OCI-LY7 (cell line): ENCODE measurements around the gene MRPS25. TPM values are rescaled to one million over a fixed set of nuclear protein-coding genes. Genes with fewer than 3 reads are reported as not detected.

Source experiments
- BruUV-seq: library from RNA; stranded (reverse); fragments of 400-500 nt; replicated peaks from 2 replicates; lab custom pipeline; 2021; lab: Mats Ljungman, UMichigan
- CTCF ChIA-PET: fragments of 300-600 bp; sonication (Branson Sonifier 250); formaldehyde crosslinking; loops from one replicate; lab custom pipeline; 2022; ENCODE audit warnings: antibody characterized with exemption; ENCODE audit not compliant: unreplicated experiment; lab: Charles Lee
- POLR2A ChIA-PET: fragments of 300-600 bp; sonication (Branson Sonifier 250); formaldehyde crosslinking; loops from one replicate; lab custom pipeline; 2022; ENCODE audit warnings: antibody characterized with exemption; lab: Charles Lee
- DNase-seq: peaks from one replicate; pipeline ENCODE4 v3.0.0-alpha.2; 2015; ENCODE audit warnings: low spot score
- H2AFZ ChIP-seq: fragments of 200-600 bp; sonication (generic), shearing (Covaris generic); 2 replicates; pipeline ENCODE4 v1.6.1; 2014; ENCODE audit warnings: mild to moderate bottlenecking, antibody characterized with exemption, low read length, moderate library complexity
- H3K27ac ChIP-seq: fragments of 200-600 bp; sonication (generic); 2 replicates; pipeline ENCODE4 v1.5.1; 2014; ENCODE audit warnings: mixed run types, low read depth, mild to moderate bottlenecking, moderate library complexity, low read length, inconsistent platforms; ENCODE audit not compliant: poor library complexity, severe bottlenecking
- H3K36me3 ChIP-seq: fragments of 200-600 bp; sonication (generic); 2 replicates; pipeline ENCODE4 v1.6.1; 2014; ENCODE audit warnings: mild to moderate bottlenecking, antibody characterized with exemption, low read length, moderate library complexity, mixed read lengths; ENCODE audit not compliant: insufficient read depth
- H3K4me1 ChIP-seq: fragments of 200-600 bp; sonication (generic); 2 replicates; pipeline ENCODE4 v1.5.1; 2014; ENCODE audit warnings: mild to moderate bottlenecking, low read length; ENCODE audit not compliant: insufficient read depth, poor library complexity, severe bottlenecking
- H3K4me2 ChIP-seq: fragments of 200-600 bp; sonication (generic); 2 replicates; pipeline ENCODE4 v1.6.1; 2014; ENCODE audit warnings: mild to moderate bottlenecking, low read length
- H3K4me3 ChIP-seq: fragments of 200-600 bp; sonication (generic); 2 replicates; pipeline ENCODE4 v1.5.1; 2014; ENCODE audit warnings: mild to moderate bottlenecking, low read depth, low read length; ENCODE audit not compliant: poor library complexity, severe bottlenecking
- H3K79me2 ChIP-seq: fragments of 200-600 bp; sonication (generic); 2 replicates; pipeline ENCODE4 v1.6.1; 2016; ENCODE audit warnings: low read depth, mild to moderate bottlenecking, low read length, moderate library complexity, mixed read lengths; ENCODE audit not compliant: insufficient read depth
- H3K9me2 ChIP-seq: fragments of 200-600 bp; sonication (generic); 2 replicates; pipeline ENCODE4 v1.6.1; 2016; ENCODE audit warnings: mild to moderate bottlenecking, low read length, mixed read lengths; ENCODE audit not compliant: insufficient read depth
- H3K9me3 ChIP-seq: fragments of 200-600 bp; sonication (generic); 2 replicates; pipeline ENCODE4 v1.6.1; 2014; ENCODE audit warnings: mild to moderate bottlenecking, mixed run types, low read length, mixed read lengths
- H4K20me1 ChIP-seq: fragments of 200-600 bp; sonication (generic); 2 replicates; pipeline ENCODE4 v1.6.1; 2014; ENCODE audit warnings: mild to moderate bottlenecking, antibody characterized with exemption, low read length, moderate library complexity, mixed read lengths; ENCODE audit not compliant: insufficient read depth
- CTCF ChIP-seq: fragments of 200-600 bp; sonication (generic); conservative IDR thresholded peaks from 2 replicates; pipeline ENCODE4 v1.5.1; 2014; ENCODE audit warnings: mild to moderate bottlenecking, antibody characterized with exemption, low read length, moderate library complexity, mixed read lengths
- EZH2phosphoT487 ChIP-seq: fragments of 200-600 bp; sonication (generic); IDR thresholded peaks from 2 replicates; pipeline ENCODE4 v1.6.1; 2018; ENCODE audit warnings: low read depth, borderline replicate concordance, mild to moderate bottlenecking, mixed run types, antibody characterized with exemption, low read length, moderate library complexity, mixed read lengths
- intact Hi-C: fragments of 100-400 bp; cut with micrococcal nuclease; formaldehyde crosslinking; loops from one replicate; pipeline ENCODE4 v1.10.0; 2022; ENCODE audit not compliant: unreplicated experiment
- total RNA-seq, 2 experiments: library from RNA; depleted of rRNA in 1 of 2; stranded (reverse); fragments of >200 nt in 1 of 2; shearing (Covaris generic) in 1 of 2; gene quantifications; 2 replicates each; pipeline ENCODE4 v1.2.3, GENCODE V29; 2014 to 2022

Gene MRPS25
- total RNA-seq, 2 experiments from 2014 or later: 53.6 to 129 TPM

- CTCF ChIA-PET: no interaction called here
- Histone ChIP-seq H4K20me1 (no peaks in the 10 kb centered on the region), H3K27ac (no peak overlapping the region), H3K4me2 (no peak overlapping the region), H3K4me1 (no peaks in the 10 kb centered on the region), H3K9me2 (no peaks in the 10 kb centered on the region), H3K4me3 (no peak overlapping the region), H3K9me3 (no peaks in the 10 kb centered on the region), H3K79me2 (no peaks in the 10 kb centered on the region), H3K36me3 (peaks cover 87% of the 10 kb centered on the region), H2AFZ (no peak overlapping the region)
- no TSS peak for BruUV-seq
- POLR2A ChIA-PET: no interaction called here
- intact Hi-C loops: no loop called here
- DNase-seq: no peak
- TF ChIP-seq CTCF: no peak
- no peak for TF ChIP-seq EZH2phosphoT487
Observed at GRCh38 chr3:15074500-15074899, 9.4 kb upstream of the MRPS25 start.

GRCh38 chr3:15071699-15072098 is 6.6 kb upstream of the MRPS25 start:
- BruUV-seq: no TSS peak
- Histone ChIP-seq H3K27ac (no peak overlapping the region), H3K4me3 (no peak overlapping the region), H3K9me3 (no peaks in the 10 kb centered on the region), H3K9me2 (no peaks in the 10 kb centered on the region), H3K4me1 (no peaks in the 10 kb centered on the region), H3K36me3 (peaks cover 62% of the 10 kb centered on the region), H4K20me1 (no peaks in the 10 kb centered on the region), H3K4me2 (no peak overlapping the region), H2AFZ (no peak overlapping the region), H3K79me2 (no peaks in the 10 kb centered on the region)
- DNase-seq: no peak
- TF ChIP-seq CTCF (no peak), EZH2phosphoT487 (no peak)
- CTCF ChIA-PET: no interaction called here
- intact Hi-C loops: no loop called here
- POLR2A ChIA-PET: interaction anchor here (1.2 to 1.6 kb wide), 2 partner anchors 9 to 22 kb away, joined by 3 to 6 read pairs; no protein-coding TSS in a partner anchor

GRCh38 chr3:15069441-15069840 is 4.3 kb upstream of the MRPS25 start:
- POLR2A ChIA-PET: interaction anchor here (1.2 kb wide), 1 partner anchor 9 kb away, joined by 5 read pairs; no protein-coding TSS in a partner anchor
- intact Hi-C loops: no loop called here

More at GRCh38 chr3:15069441-15069840, 4.3 kb upstream of the MRPS25 start:
- Histone ChIP-seq H3K9me3 (no peaks in the 10 kb centered on the region), H3K4me1 (peaks cover 6% of the 10 kb centered on the region), H3K4me3 (no peak overlapping the region), H3K79me2 (peaks cover 6% of the 10 kb centered on the region), H4K20me1 (no peaks in the 10 kb centered on the region), H3K27ac (no peak overlapping the region), H3K4me2 (no peak overlapping the region), H3K36me3 (peaks cover 43% of the 10 kb centered on the region), H2AFZ (no peak overlapping the region), H3K9me2 (no peaks in the 10 kb centered on the region)
- no peak for DNase-seq
- CTCF ChIA-PET: no interaction called here
- BruUV-seq: no TSS peak
- no peak for TF ChIP-seq EZH2phosphoT487
- TF ChIP-seq CTCF: no peak
